Measurements from ENCODE around the gene PYGM.

DNA sequence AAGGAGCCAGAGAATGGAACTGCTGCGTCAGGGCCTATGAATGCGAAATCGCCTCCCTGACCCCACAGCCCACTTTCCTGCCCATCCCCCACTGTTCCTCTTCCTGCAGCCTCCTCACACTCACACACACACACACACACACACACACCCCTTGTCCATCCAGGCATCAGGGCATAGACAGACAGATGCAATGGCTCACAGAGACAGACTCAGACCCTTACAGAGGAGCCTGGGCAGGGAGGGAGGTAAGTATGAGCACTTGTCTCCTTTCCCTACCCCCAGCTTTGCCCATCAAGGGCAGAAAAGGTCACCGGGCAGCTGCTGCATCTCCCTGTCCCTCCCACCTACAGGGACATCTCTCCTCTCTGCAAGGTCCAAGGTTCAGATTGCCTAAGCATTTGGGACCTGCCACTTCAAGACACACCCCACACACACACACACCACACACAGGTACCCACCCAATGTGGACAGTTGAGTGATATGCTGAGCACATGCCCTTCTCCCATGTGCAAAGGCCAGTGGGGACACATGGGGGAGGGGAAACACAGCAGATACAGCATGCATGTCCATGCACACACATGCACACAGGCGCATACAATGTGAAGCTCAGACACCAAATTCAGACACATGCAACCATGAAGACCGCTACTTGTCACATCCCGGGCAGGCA is 34.8 kb downstream of the PYGM start:
- TF ChIP-seq, protein P1, sequence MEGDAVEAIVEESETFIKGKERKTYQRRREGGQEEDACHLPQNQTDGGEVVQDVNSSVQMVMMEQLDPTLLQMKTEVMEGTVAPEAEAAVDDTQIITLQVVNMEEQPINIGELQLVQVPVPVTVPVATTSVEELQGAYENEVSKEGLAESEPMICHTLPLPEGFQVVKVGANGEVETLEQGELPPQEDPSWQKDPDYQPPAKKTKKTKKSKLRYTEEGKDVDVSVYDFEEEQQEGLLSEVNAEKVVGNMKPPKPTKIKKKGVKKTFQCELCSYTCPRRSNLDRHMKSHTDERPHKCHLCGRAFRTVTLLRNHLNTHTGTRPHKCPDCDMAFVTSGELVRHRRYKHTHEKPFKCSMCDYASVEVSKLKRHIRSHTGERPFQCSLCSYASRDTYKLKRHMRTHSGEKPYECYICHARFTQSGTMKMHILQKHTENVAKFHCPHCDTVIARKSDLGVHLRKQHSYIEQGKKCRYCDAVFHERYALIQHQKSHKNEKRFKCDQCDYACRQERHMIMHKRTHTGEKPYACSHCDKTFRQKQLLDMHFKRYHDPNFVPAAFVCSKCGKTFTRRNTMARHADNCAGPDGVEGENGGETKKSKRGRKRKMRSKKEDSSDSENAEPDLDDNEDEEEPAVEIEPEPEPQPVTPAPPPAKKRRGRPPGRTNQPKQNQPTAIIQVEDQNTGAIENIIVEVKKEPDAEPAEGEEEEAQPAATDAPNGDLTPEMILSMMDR (conservative IDR thresholded peaks at IDR 0.05) = no peak
- no peak for TF ChIP-seq ZFX (IDR thresholded peaks at IDR 0.05)
